A673 (cell line): ENCODE measurements around the gene AQP4.

Source experiments
- CTCF ChIP-seq: fragments of 300-800, 200-600 bp; sonication (generic); conservative IDR thresholded peaks from 2 replicates; pipeline ENCODE4 v1.5.1; 2017; ENCODE audit warnings: low read depth, mild to moderate bottlenecking, antibody characterized with exemption, low read length, moderate library complexity, mixed read lengths
- EZH2 ChIP-seq: fragments of 200-600 bp; sonication (generic); IDR thresholded peaks from 2 replicates; pipeline ENCODE4 v1.6.1; 2017; ENCODE audit warnings: borderline replicate concordance, low read depth, mild to moderate bottlenecking, mixed read lengths, antibody characterized with exemption, low read length; ENCODE audit not compliant: poor library complexity, severe bottlenecking

- TF ChIP-seq CTCF (no peak), EZH2 (no peak)
These were observed 38.8 kb downstream of the AQP4 start for GRCh38 chr18:26826656-26827235.
